Keratinocyte (primary cell): ENCODE data around the gene ZNF662. TPM values are rescaled to one million over a fixed set of nuclear protein-coding genes. Genes with fewer than 3 reads are reported as not detected.

Experiments used
- DNase-seq: peaks from one replicate; pipeline ENCODE4 v3.0.0-alpha.2; 2011; ENCODE audit warnings: low read depth, missing footprints, low spot score
- FAIRE-seq: peaks from 2 replicates; lab custom pipeline; 2011; peaks lifted over from hg19 to GRCh38; lab: Jason Lieb, UNC
- H2AFZ ChIP-seq: 2 replicates; pipeline ENCODE4 v1.6.0; 2012; ENCODE audit warnings: low read length, control low read depth, inconsistent platforms; ENCODE audit not compliant: control insufficient read depth
- H3K27ac ChIP-seq: 2 replicates; pipeline ENCODE4 v1.5.1; 2011; ENCODE audit warnings: low read length; ENCODE audit not compliant: control insufficient read depth, insufficient read depth
- H3K27me3 ChIP-seq: 3 replicates; pipeline ENCODE4 v1.6.0; 2011; ENCODE audit warnings: low read length; ENCODE audit not compliant: control insufficient read depth, insufficient read depth; ENCODE audit errors: extremely low read depth
- H3K36me3 ChIP-seq, 2 experiments: 2 replicates in 1 of 2; 3 replicates in 1 of 2; pipeline ENCODE4 v1.5.1; 2011; ENCODE audit warnings: low read length in 2 of 2, mild to moderate bottlenecking in 1 of 2; ENCODE audit not compliant: control insufficient read depth in 2 of 2, insufficient read depth in 2 of 2; ENCODE audit errors: extremely low read depth in 1 of 2
- H3K4me1 ChIP-seq: 3 replicates; pipeline ENCODE4 v1.5.1; 2011; ENCODE audit warnings: low read length; ENCODE audit not compliant: control insufficient read depth, insufficient read depth; ENCODE audit errors: extremely low read depth
- H3K4me2 ChIP-seq: 3 replicates; pipeline ENCODE4 v1.6.0; 2011; ENCODE audit warnings: low read depth, low read length; ENCODE audit not compliant: control insufficient read depth, insufficient read depth; ENCODE audit errors: extremely low read depth
- H3K4me3 ChIP-seq, 3 experiments: fragments of 200-600 bp in 1 of 3; sonication (generic) in 1 of 3; 2 replicates in 2 of 3; 3 replicates in 1 of 3; pipeline ENCODE4 v1.5.1; 2011 to 2016; ENCODE audit warnings: low read length in 3 of 3, mild to moderate bottlenecking in 3 of 3, control low read depth in 2 of 3, inconsistent platforms in 1 of 3, low read depth in 1 of 3, mixed read lengths in 1 of 3, mixed run types in 1 of 3, moderate library complexity in 1 of 3; ENCODE audit not compliant: control insufficient read depth in 2 of 3, insufficient read depth in 2 of 3; ENCODE audit errors: extremely low read depth in 1 of 3
- H3K79me2 ChIP-seq: 2 replicates; pipeline ENCODE4 v1.6.0; 2012; ENCODE audit warnings: low read length; ENCODE audit not compliant: control insufficient read depth, insufficient read depth
- H3K9ac ChIP-seq: 3 replicates; pipeline ENCODE4 v1.6.0; 2011; ENCODE audit warnings: low read length; ENCODE audit not compliant: control insufficient read depth, insufficient read depth; ENCODE audit errors: extremely low read depth
- H3K9me1 ChIP-seq: 3 replicates; pipeline ENCODE4 v1.6.0; 2011; ENCODE audit warnings: low read length; ENCODE audit not compliant: control insufficient read depth, insufficient read depth; ENCODE audit errors: extremely low read depth
- H3K9me3 ChIP-seq: 2 replicates; pipeline ENCODE4 v1.5.1; 2012; ENCODE audit warnings: low read depth, low read length; ENCODE audit not compliant: control insufficient read depth
- H4K20me1 ChIP-seq: 3 replicates; pipeline ENCODE4 v1.6.0; 2011; ENCODE audit warnings: low read length; ENCODE audit not compliant: control insufficient read depth, insufficient read depth; ENCODE audit errors: extremely low read depth
- CTCF ChIP-seq, 3 experiments: IDR thresholded peaks in 1 of 3; conservative IDR thresholded peaks in 1 of 3; optimal IDR thresholded peaks in 1 of 3; 2 replicates in 2 of 3; 3 replicates in 1 of 3; pipeline versions ENCODE3 to v1.5.1; 2011; ENCODE audit warnings: low read length in 3 of 3, mild to moderate bottlenecking in 3 of 3, moderate library complexity in 2 of 3, control low read depth in 1 of 3, inconsistent platforms in 1 of 3; ENCODE audit not compliant: insufficient read depth in 2 of 3; ENCODE audit errors: extremely low read depth in 1 of 3
- EZH2 ChIP-seq: IDR thresholded peaks from one replicate; pipeline ENCODE4 v1.6.1; 2012; ENCODE audit warnings: inconsistent platforms, mild to moderate bottlenecking, low read length, moderate library complexity
- dilution Hi-C: fragments of 300-500 bp; cut with MboI; formaldehyde crosslinking; loops from one replicate; pipeline ENCODE4 v1.7.0; 2020; ENCODE audit warnings: low sequenced_read_pairs; ENCODE audit not compliant: extremely low pct_ligation_motif_present
- polyA plus RNA-seq, 5 experiments: library from polyadenylated mRNA; depleted of rRNA in 3 of 5; stranded (reverse) in 3 of 5; stranded (forward) in 1 of 5; unstranded in 1 of 5; fragments of >200 nt; gene quantifications; 1 replicate in 1 of 5; 2 replicates in 3 of 5; 3 replicates in 1 of 5; pipeline versions ENCODE4 v1.2.1 to v1.2.3, GENCODE V29; 2011 to 2012; ENCODE audit warnings: missing spikeins in 2 of 5, low read depth in 1 of 5, low replicate concordance in 1 of 5

ZNF662 gene
- polyA plus RNA-seq, 1 donor (not counting 4 experiments of a cell fraction or from before 2014, with no cell fraction given), result 1.4 TPM

- no peak overlapping the region for H3K27ac ChIP-seq
- H3K9ac ChIP-seq, result no peak overlapping the region
- H2AFZ ChIP-seq, result no peak overlapping the region
- no peaks in the 10 kb centered on the region for H3K9me3 ChIP-seq
- no peak for DNase-seq
- H3K4me2 ChIP-seq, result no peak overlapping the region
- H3K36me3 ChIP-seq, result no peaks in the 10 kb centered on the region
- no peaks in the 10 kb centered on the region for H3K27me3 ChIP-seq
- H3K9me1 ChIP-seq, result no peaks in the 10 kb centered on the region
- H4K20me1 ChIP-seq, result no peaks in the 10 kb centered on the region
- dilution Hi-C loops, result no loop called here
- H3K4me3 ChIP-seq, result no peak overlapping the region
- TF ChIP-seq CTCF (optimal IDR thresholded peaks at IDR 0.05 in 1 of 3, IDR thresholded peaks at IDR 0.05 in 1 of 3, conservative IDR thresholded peaks at IDR 0.05 in 1 of 3; ENCODE audit: extremely low read depth in 1 of 3, insufficient read depth in 2 of 3, low read length in 3 of 3) (no peak), EZH2 (no peak)
- no peaks in the 10 kb centered on the region for H3K4me1 ChIP-seq
- no peak for FAIRE-seq
- H3K79me2 ChIP-seq, result no peaks in the 10 kb centered on the region
Measured at GRCh38 chr3:42892169-42892568, 13.8 kb upstream of the ZNF662 start.

GRCh38 chr3:42892807-42893206 lies 13.1 kb upstream of the ZNF662 start:
- FAIRE-seq, result no peak

More at GRCh38 chr3:42892807-42893206, 13.1 kb upstream of the ZNF662 start:
- dilution Hi-C loops, result no loop called here
- Histone ChIP-seq H4K20me1 (no peaks in the 10 kb centered on the region), H3K79me2 (no peaks in the 10 kb centered on the region), H3K4me2 (no peak overlapping the region), H3K9me3 (no peaks in the 10 kb centered on the region), H2AFZ (no peak overlapping the region), H3K4me1 (no peaks in the 10 kb centered on the region), H3K36me3 (no peaks in the 10 kb centered on the region), H3K9ac (no peak overlapping the region), H3K27ac (no peak overlapping the region), H3K9me1 (no peaks in the 10 kb centered on the region), H3K4me3 (no peak overlapping the region), H3K27me3 (no peaks in the 10 kb centered on the region)
- TF ChIP-seq CTCF (optimal IDR thresholded peaks at IDR 0.05 in 1 of 3, IDR thresholded peaks at IDR 0.05 in 1 of 3, conservative IDR thresholded peaks at IDR 0.05 in 1 of 3; ENCODE audit: extremely low read depth in 1 of 3, insufficient read depth in 2 of 3, low read length in 3 of 3), result no peak
- no peak for TF ChIP-seq EZH2
- DNase-seq, result no peak
